ENCODE results near the gene NECTIN1.

DNA sequence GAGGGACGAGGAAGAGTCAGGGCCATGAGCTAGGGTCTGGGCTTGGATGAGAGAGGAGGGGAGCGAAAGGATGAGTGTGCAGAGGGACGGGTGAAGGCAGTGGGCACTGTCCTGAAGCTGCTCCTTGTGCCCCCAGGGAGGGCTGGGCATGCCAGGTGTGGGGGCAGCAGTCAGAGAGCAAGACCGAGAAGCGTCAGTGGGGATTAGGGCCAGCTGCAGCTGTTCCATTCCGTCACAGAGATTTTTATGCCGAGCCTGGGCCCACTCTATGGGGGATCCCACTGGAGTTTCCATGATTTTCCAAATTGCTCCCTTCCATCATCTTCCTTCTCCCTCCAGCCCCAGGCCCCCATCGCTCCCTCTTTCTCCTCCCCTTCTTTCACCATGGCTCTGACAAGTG is 93.2 kb downstream of the NECTIN1 start:
- TF ChIP-seq, protein P1, sequence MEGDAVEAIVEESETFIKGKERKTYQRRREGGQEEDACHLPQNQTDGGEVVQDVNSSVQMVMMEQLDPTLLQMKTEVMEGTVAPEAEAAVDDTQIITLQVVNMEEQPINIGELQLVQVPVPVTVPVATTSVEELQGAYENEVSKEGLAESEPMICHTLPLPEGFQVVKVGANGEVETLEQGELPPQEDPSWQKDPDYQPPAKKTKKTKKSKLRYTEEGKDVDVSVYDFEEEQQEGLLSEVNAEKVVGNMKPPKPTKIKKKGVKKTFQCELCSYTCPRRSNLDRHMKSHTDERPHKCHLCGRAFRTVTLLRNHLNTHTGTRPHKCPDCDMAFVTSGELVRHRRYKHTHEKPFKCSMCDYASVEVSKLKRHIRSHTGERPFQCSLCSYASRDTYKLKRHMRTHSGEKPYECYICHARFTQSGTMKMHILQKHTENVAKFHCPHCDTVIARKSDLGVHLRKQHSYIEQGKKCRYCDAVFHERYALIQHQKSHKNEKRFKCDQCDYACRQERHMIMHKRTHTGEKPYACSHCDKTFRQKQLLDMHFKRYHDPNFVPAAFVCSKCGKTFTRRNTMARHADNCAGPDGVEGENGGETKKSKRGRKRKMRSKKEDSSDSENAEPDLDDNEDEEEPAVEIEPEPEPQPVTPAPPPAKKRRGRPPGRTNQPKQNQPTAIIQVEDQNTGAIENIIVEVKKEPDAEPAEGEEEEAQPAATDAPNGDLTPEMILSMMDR (conservative IDR thresholded peaks at IDR 0.05; ENCODE audit: low read depth, low read length): no peak
- TF ChIP-seq EZH2 (IDR thresholded peaks at IDR 0.05; ENCODE audit: low read length, unreplicated experiment) (no peak), EZH2phosphoT487 (IDR thresholded peaks at IDR 0.05; ENCODE audit: borderline replicate concordance, low read length) (no peak)

All from PC-3 (cell line).